Measurements from ENCODE around the gene DNAJC10.
A peak's percentile ranks its signal among the peaks of the same experiment; 100 is the strongest.
"Not testable (repeated sequence)": the region's sequence is repeated elsewhere in the genome, so short reads cannot be mapped to it uniquely, and the experiment has no call there.

Gene DNAJC10

GRCh38 chr2:182718459-182718858 lies 2.4 kb downstream of the DNAJC10 start:
- Histone ChIP-seq H4K20me1 (ENCODE audit: insufficient read depth, low read length) (no peaks in the 10 kb centered on the region), H2AFZ (ENCODE audit: low read length) (no peak overlapping the region), H3K36me3 (ENCODE audit: insufficient read depth, low read length) (peaks cover 37% of the 10 kb centered on the region), H3K9me2 (ENCODE audit: low read depth, low read length) (no peaks in the 10 kb centered on the region), H3K4me2 (ENCODE audit: low read length) (peak overlapping the region; percentile 96), H3K4me1 (ENCODE audit: insufficient read depth, low read length, severe bottlenecking) (peaks cover 40% of the 10 kb centered on the region), H3F3A (ENCODE audit: insufficient read depth, low read length) (0 out of 2 replicates have a peak, but pooled peaks cover 5% of the 10 kb centered on the region), H3K4me3 (ENCODE audit: low read depth, low read length, poor library complexity, severe bottlenecking) (peak overlapping the region; percentile 79), H3K79me2 (ENCODE audit: insufficient read depth, low read length) (peaks cover 9% of the 10 kb centered on the region; the same call in 1 of the 2 replicates), H3K27ac (ENCODE audit: low read depth, low read length, poor library complexity, severe bottlenecking) (peak overlapping the region; percentile 90), H3K9me3 (ENCODE audit: low read length) (no peaks in the 10 kb centered on the region), H3K27me3 (ENCODE audit: insufficient read depth, low read length) (no peaks in the 10 kb centered on the region), H3K9ac (ENCODE audit: low read length) (peak overlapping the region; percentile 79)
- no peak for TF ChIP-seq EZH2 (IDR thresholded peaks at IDR 0.05; ENCODE audit: borderline replicate concordance, low read length)
- TF ChIP-seq, protein P1, sequence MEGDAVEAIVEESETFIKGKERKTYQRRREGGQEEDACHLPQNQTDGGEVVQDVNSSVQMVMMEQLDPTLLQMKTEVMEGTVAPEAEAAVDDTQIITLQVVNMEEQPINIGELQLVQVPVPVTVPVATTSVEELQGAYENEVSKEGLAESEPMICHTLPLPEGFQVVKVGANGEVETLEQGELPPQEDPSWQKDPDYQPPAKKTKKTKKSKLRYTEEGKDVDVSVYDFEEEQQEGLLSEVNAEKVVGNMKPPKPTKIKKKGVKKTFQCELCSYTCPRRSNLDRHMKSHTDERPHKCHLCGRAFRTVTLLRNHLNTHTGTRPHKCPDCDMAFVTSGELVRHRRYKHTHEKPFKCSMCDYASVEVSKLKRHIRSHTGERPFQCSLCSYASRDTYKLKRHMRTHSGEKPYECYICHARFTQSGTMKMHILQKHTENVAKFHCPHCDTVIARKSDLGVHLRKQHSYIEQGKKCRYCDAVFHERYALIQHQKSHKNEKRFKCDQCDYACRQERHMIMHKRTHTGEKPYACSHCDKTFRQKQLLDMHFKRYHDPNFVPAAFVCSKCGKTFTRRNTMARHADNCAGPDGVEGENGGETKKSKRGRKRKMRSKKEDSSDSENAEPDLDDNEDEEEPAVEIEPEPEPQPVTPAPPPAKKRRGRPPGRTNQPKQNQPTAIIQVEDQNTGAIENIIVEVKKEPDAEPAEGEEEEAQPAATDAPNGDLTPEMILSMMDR (IDR thresholded peaks at IDR 0.05; ENCODE audit: low read length): no peak

- H3K4me3 ChIP-seq (ENCODE audit: low read depth, low read length, poor library complexity, severe bottlenecking): peak overlapping the region; percentile 79
- not testable (repeated sequence) for H4K20me1 ChIP-seq (ENCODE audit: insufficient read depth, low read length); H3K79me2 ChIP-seq (ENCODE audit: insufficient read depth, low read length); H2AFZ ChIP-seq (ENCODE audit: low read length); H3K27ac ChIP-seq (ENCODE audit: low read depth, low read length, poor library complexity, severe bottlenecking); H3K27me3 ChIP-seq (ENCODE audit: insufficient read depth, low read length); H3K9me3 ChIP-seq (ENCODE audit: low read length); H3K9me2 ChIP-seq (ENCODE audit: low read depth, low read length); H3K9ac ChIP-seq (ENCODE audit: low read length); H3F3A ChIP-seq (ENCODE audit: insufficient read depth, low read length)
- H3K4me2 ChIP-seq (ENCODE audit: low read length): peak overlapping the region; percentile 29; the same call in 1 of the 2 replicates
- H3K36me3 ChIP-seq (ENCODE audit: insufficient read depth, low read length): peaks cover 43% of the 10 kb centered on the region
- H3K4me1 ChIP-seq (ENCODE audit: insufficient read depth, low read length, severe bottlenecking): peaks cover 36% of the 10 kb centered on the region
These were observed 3.1 kb downstream of the DNAJC10 start for GRCh38 chr2:182719116-182719515.

DNA sequence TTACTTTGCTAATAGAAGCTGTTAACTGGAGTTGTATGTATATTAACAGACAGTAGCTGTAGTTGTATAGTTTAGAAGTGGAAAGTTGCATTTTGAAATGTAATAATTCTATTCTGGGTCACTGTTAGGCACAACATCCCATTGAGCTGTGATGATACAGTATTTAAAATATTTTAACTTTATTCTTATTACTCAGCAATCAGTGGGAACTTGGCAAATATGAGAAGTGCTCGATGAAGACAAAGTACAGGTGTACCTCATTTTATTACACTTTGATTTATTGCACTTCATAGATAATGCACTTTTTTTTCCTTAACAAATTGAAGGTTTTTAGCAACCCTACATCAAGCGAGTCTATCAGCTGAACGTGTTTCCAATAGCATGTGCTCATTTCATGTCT lies 8.6 kb downstream of the DNAJC10 start:
- H3K4me2 ChIP-seq (ENCODE audit: low read length): no peak overlapping the region
- peaks cover 72% of the 10 kb centered on the region for H3K36me3 ChIP-seq (ENCODE audit: insufficient read depth, low read length)

GRCh38 chr2:182726473-182726872 lies 10.4 kb downstream of the DNAJC10 start:
- H3K79me2 ChIP-seq (ENCODE audit: insufficient read depth, low read length): no peaks in the 10 kb centered on the region
- TF ChIP-seq, protein P1 (IDR thresholded peaks at IDR 0.05; ENCODE audit: low read length): no peak
- no peak for TF ChIP-seq EZH2 (IDR thresholded peaks at IDR 0.05; ENCODE audit: borderline replicate concordance, low read length)
- no peak overlapping the region for H3K4me3 ChIP-seq (ENCODE audit: low read depth, low read length, poor library complexity, severe bottlenecking)
- no peak overlapping the region for H3K9ac ChIP-seq (ENCODE audit: low read length)
- no peaks in the 10 kb centered on the region for H3K27me3 ChIP-seq (ENCODE audit: insufficient read depth, low read length)
- no peaks in the 10 kb centered on the region for H3K4me1 ChIP-seq (ENCODE audit: insufficient read depth, low read length, severe bottlenecking)
- H3K36me3 ChIP-seq (ENCODE audit: insufficient read depth, low read length): peaks cover 73% of the 10 kb centered on the region
- H4K20me1 ChIP-seq (ENCODE audit: insufficient read depth, low read length): no peaks in the 10 kb centered on the region
- no peak overlapping the region for H2AFZ ChIP-seq (ENCODE audit: low read length)
- H3K27ac ChIP-seq (ENCODE audit: low read depth, low read length, poor library complexity, severe bottlenecking): no peak overlapping the region
- H3K9me2 ChIP-seq (ENCODE audit: low read depth, low read length): no peaks in the 10 kb centered on the region
- H3F3A ChIP-seq (ENCODE audit: insufficient read depth, low read length): no peaks in the 10 kb centered on the region
- H3K4me2 ChIP-seq (ENCODE audit: low read length): no peak overlapping the region
- H3K9me3 ChIP-seq (ENCODE audit: low read length): no peaks in the 10 kb centered on the region

More for the DNA sequence above, 8.6 kb downstream of the DNAJC10 start:
- H3K27ac ChIP-seq (ENCODE audit: low read depth, low read length, poor library complexity, severe bottlenecking): no peak overlapping the region
- no peak overlapping the region for H3K4me3 ChIP-seq (ENCODE audit: low read depth, low read length, poor library complexity, severe bottlenecking)
- no peaks in the 10 kb centered on the region for H3K27me3 ChIP-seq (ENCODE audit: insufficient read depth, low read length)
- H2AFZ ChIP-seq (ENCODE audit: low read length): no peak overlapping the region
- TF ChIP-seq EZH2 (IDR thresholded peaks at IDR 0.05; ENCODE audit: borderline replicate concordance, low read length): no peak
- TF ChIP-seq, protein P1 (IDR thresholded peaks at IDR 0.05; ENCODE audit: low read length): no peak
- no peaks in the 10 kb centered on the region for H4K20me1 ChIP-seq (ENCODE audit: insufficient read depth, low read length)
- no peaks in the 10 kb centered on the region for H3F3A ChIP-seq (ENCODE audit: insufficient read depth, low read length)
- no peaks in the 10 kb centered on the region for H3K9me3 ChIP-seq (ENCODE audit: low read length)
- no peaks in the 10 kb centered on the region for H3K9me2 ChIP-seq (ENCODE audit: low read depth, low read length)
- no peaks in the 10 kb centered on the region for H3K4me1 ChIP-seq (ENCODE audit: insufficient read depth, low read length, severe bottlenecking)
- no peak overlapping the region for H3K9ac ChIP-seq (ENCODE audit: low read length)
- H3K79me2 ChIP-seq (ENCODE audit: insufficient read depth, low read length): no peaks in the 10 kb centered on the region

All from OCI-LY1 (cell line).